ENCODE data around the gene SPTBN5.
A peak's percentile ranks its signal among the peaks of the same experiment; 100 is the strongest.

Gene SPTBN5

GRCh38 chr15:41893422-41894250 is at the start of gene SPTBN5:
SPTBN5 (minus strand) TSS chr15:41894053; CDS start chr15:41893497, 556 bp downstream.
- H3K4me3 ChIP-seq (replicated peaks; ENCODE audit: low read depth, low read length), result no peak within 1 kb of the TSS
- no peak for DNase-seq (ENCODE audit: extremely low read depth, low read depth)
- TF ChIP-seq CTCF (IDR thresholded peaks at IDR 0.05; ENCODE audit: low read depth, low read length, missing control alignments), result no peak

- TF ChIP-seq CTCF (IDR thresholded peaks at IDR 0.05; ENCODE audit: low read depth, low read length, missing control alignments), result no peak
- DNase-seq (ENCODE audit: extremely low read depth, low read depth), result no peak
- H3K4me3 ChIP-seq (replicated peaks; ENCODE audit: low read depth, low read length), result no peak overlapping the region
These were observed 49.0 kb upstream of the SPTBN5 start for GRCh38 chr15:41942886-41943285.

GRCh38 chr15:41941644-41942415 is 48.0 kb upstream of the SPTBN5 start:
- no peak for TF ChIP-seq CTCF (IDR thresholded peaks at IDR 0.05; ENCODE audit: low read depth, low read length, missing control alignments)
- DNase-seq (ENCODE audit: extremely low read depth, low read depth), result no peak
- H3K4me3 ChIP-seq (replicated peaks; ENCODE audit: low read depth, low read length), result no peak overlapping the region

- no peak overlapping the region for H3K4me3 ChIP-seq (replicated peaks; ENCODE audit: low read depth, low read length)
- no peak for TF ChIP-seq CTCF (IDR thresholded peaks at IDR 0.05; ENCODE audit: low read depth, low read length, missing control alignments)
- DNase-seq (ENCODE audit: extremely low read depth, low read depth), result peak; percentile 57
These were observed 46.6 kb upstream of the SPTBN5 start for GRCh38 chr15:41940441-41940857.

GRCh38 chr15:41939986-41940385 is 46.1 kb upstream of the SPTBN5 start:
- H3K4me3 ChIP-seq (replicated peaks; ENCODE audit: low read depth, low read length), result no peak overlapping the region
- DNase-seq (ENCODE audit: extremely low read depth, low read depth), result no peak
- no peak for TF ChIP-seq CTCF (IDR thresholded peaks at IDR 0.05; ENCODE audit: low read depth, low read length, missing control alignments)

- TF ChIP-seq CTCF (IDR thresholded peaks at IDR 0.05; ENCODE audit: low read depth, low read length, missing control alignments), result no peak
- no peak overlapping the region for H3K4me3 ChIP-seq (replicated peaks; ENCODE audit: low read depth, low read length)
- DNase-seq (ENCODE audit: extremely low read depth, low read depth), result no peak
These were observed 43.7 kb upstream of the SPTBN5 start for GRCh38 chr15:41937568-41937923.
